Endodermal cell (in vitro differentiated cells): ENCODE results near the gene TUBB. TPM values are rescaled to one million over a fixed set of nuclear protein-coding genes. Genes with fewer than 3 reads are reported as not detected.

Experiments
- DNase-seq: peaks from one replicate; pipeline ENCODE4 v3.0.0-alpha.2; 2017
- H3K27ac ChIP-seq: 2 replicates; pipeline ENCODE4 v1.5.1; 2013; ENCODE audit warnings: mild to moderate bottlenecking, low read depth, low read length, moderate library complexity
- H3K27me3 ChIP-seq: 2 replicates; pipeline ENCODE4 v1.6.1; 2013; ENCODE audit warnings: mild to moderate bottlenecking, low read length, moderate library complexity; ENCODE audit not compliant: insufficient read depth, control insufficient read depth, poor library complexity, severe bottlenecking
- H3K36me3 ChIP-seq: 2 replicates; pipeline ENCODE4 v1.7.0; 2013; ENCODE audit warnings: mild to moderate bottlenecking, low read length, moderate library complexity; ENCODE audit not compliant: control insufficient read depth, insufficient read depth
- H3K4me1 ChIP-seq: one replicate; pipeline ENCODE4 v1.7.0; 2013; ENCODE audit warnings: low read length; ENCODE audit not compliant: control insufficient read depth, insufficient read depth
- H3K4me3 ChIP-seq: 2 replicates; pipeline ENCODE4 v1.5.1; 2013; ENCODE audit warnings: mild to moderate bottlenecking, low read length, moderate library complexity
- H3K9ac ChIP-seq: 2 replicates; pipeline ENCODE4 v1.6.1; 2013; ENCODE audit warnings: mild to moderate bottlenecking, low read length, moderate library complexity; ENCODE audit not compliant: poor library complexity, severe bottlenecking; ENCODE audit errors: extremely low read depth
- H3K9me3 ChIP-seq: 2 replicates; pipeline ENCODE4 v1.6.1; 2013; ENCODE audit warnings: mild to moderate bottlenecking, low read length, moderate library complexity; ENCODE audit not compliant: control insufficient read depth
- H3K27ac Mint-ChIP-seq: 2 replicates; pipeline ENCODE4 v1.8.0; 2020; ENCODE audit warnings: mixed read lengths
- H3K27me3 Mint-ChIP-seq: 2 replicates; pipeline ENCODE4 v1.8.0; 2021; ENCODE audit warnings: mild to moderate bottlenecking, mixed read lengths; ENCODE audit not compliant: insufficient read depth
- H3K36me3 Mint-ChIP-seq: 2 replicates; pipeline ENCODE4 v1.8.0; 2020; ENCODE audit warnings: low read depth, mixed read lengths
- H3K4me1 Mint-ChIP-seq: 2 replicates; pipeline ENCODE4 v1.8.0; 2020; ENCODE audit warnings: mixed read lengths
- H3K4me3 Mint-ChIP-seq: 2 replicates; pipeline ENCODE4 v1.8.0; 2020; ENCODE audit warnings: mild to moderate bottlenecking, moderate library complexity, mixed read lengths
- H3K9me3 Mint-ChIP-seq: 2 replicates; pipeline ENCODE4 v1.8.0; 2020; ENCODE audit warnings: mild to moderate bottlenecking, mixed read lengths
- CTCF ChIP-seq: fragments of 200-600 bp; sonication (generic); conservative IDR thresholded peaks from 2 replicates; pipeline ENCODE4 v1.5.0; 2021; ENCODE audit warnings: antibody characterized with exemption, mild to moderate bottlenecking
- WGBS, 2 experiments: methylation state at CpG; one replicate each; pipeline versions ENCODE4 v1.1.5 to v1.1.7; 2013; ENCODE audit warnings: missing lambda C conversion rate in 2 of 2, mixed read lengths in 1 of 2; ENCODE audit not compliant: insufficient coverage in 1 of 2, insufficient read length in 1 of 2; 5-methylcytosine and 5-hydroxymethylcytosine counted together
- total RNA-seq, 2 donors: library from RNA; stranded (reverse); fragmentation: NEBNext Ultra II Directional in 1 of 2; extraction: Animal tissue kit (Norgen Biotek cat#: 25700) in 1 of 2; gene quantifications; 2 replicates in 1 of 2; 3 replicates in 1 of 2; pipeline ENCODE4 v1.2.1, GENCODE V29; 2021

The TUBB gene
- total RNA-seq, 2 donors from 2014 or later: 1,504 to 1,815 TPM

GRCh38 chr6:30687659-30688431, 32.3 kb upstream of the TUBB start:
- Histone ChIP-seq H3K9me3 (no peaks in the 10 kb centered on the region), H3K9ac (peak overlapping the region; percentile 66), H3K27ac (peak overlapping the region; percentile 97), H3K4me1 (peaks cover 10% of the 10 kb centered on the region), H3K36me3 (peaks cover 5% of the 10 kb centered on the region), H3K27me3 (no peaks in the 10 kb centered on the region), H3K4me3 (peak overlapping the region; percentile 95)
- peaks cover 12% of the 10 kb centered on the region for H3K36me3 Mint-ChIP-seq
- H3K27me3 Mint-ChIP-seq: no peaks in the 10 kb centered on the region
- peak; percentile 11 for TF ChIP-seq CTCF
- H3K9me3 Mint-ChIP-seq: no peaks in the 10 kb centered on the region
- DNase-seq: no peak
- peaks cover 59% of the 10 kb centered on the region for H3K4me1 Mint-ChIP-seq
- 18 to 62% methylated on average over 5 to 22 of the region's 22 CpGs for WGBS, 2 experiments
- peak overlapping the region; percentile 75 for H3K4me3 Mint-ChIP-seq
- H3K27ac Mint-ChIP-seq: peak overlapping the region; percentile 88

DNA sequence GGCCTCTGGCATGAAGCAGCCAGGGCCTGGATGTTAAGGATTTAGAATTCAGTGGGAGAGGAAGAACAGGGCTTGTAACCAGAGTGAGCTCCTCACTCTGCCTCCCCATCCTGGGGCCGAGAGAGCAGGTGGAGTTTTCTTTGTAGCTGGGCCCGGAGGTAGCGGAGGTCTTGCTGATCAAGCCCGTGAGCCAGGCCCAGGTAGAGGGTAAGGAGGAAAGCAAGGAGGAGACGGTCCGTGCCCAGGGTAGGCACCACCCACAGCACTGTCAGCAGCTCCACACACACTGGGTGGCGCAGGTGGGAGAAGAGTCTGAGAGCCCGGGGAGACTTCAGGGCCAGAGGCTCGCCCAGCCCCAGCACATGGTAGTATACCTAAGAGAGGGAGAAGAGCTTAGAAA, 31.6 kb upstream of the TUBB start:
- no peak for TF ChIP-seq CTCF
- peaks cover 3% of the 10 kb centered on the region for H3K36me3 ChIP-seq
- no peak overlapping the region for H3K9ac ChIP-seq
- WGBS, 2 experiments: 96% methylated on average over 9 of the region's 9 CpGs; no CpG with 5 or more reads in 1 of the 2 experiments
- Mint-ChIP-seq H3K27me3 (no peaks in the 10 kb centered on the region), H3K27ac (no peak overlapping the region), H3K36me3 (peaks cover 12% of the 10 kb centered on the region), H3K4me3 (peak overlapping the region; percentile 75), H3K9me3 (no peaks in the 10 kb centered on the region), H3K4me1 (peaks cover 52% of the 10 kb centered on the region)
- no peaks in the 10 kb centered on the region for H3K9me3 ChIP-seq
- H3K4me1 ChIP-seq: peaks cover 6% of the 10 kb centered on the region
- H3K27me3 ChIP-seq: no peaks in the 10 kb centered on the region
- H3K4me3 ChIP-seq: peak overlapping the region; percentile 95
- no peak for DNase-seq
- no peak overlapping the region for H3K27ac ChIP-seq

GRCh38 chr6:30689022-30689865, 30.9 kb upstream of the TUBB start:
- peaks cover 12% of the 10 kb centered on the region for H3K36me3 Mint-ChIP-seq
- H3K4me3 Mint-ChIP-seq: peak overlapping the region; percentile 78
- H3K27ac Mint-ChIP-seq: no peak overlapping the region
- TF ChIP-seq CTCF: no peak
- no peaks in the 10 kb centered on the region for H3K9me3 Mint-ChIP-seq
- Histone ChIP-seq H3K9me3 (no peaks in the 10 kb centered on the region), H3K36me3 (peaks cover 3% of the 10 kb centered on the region), H3K4me1 (peaks cover 6% of the 10 kb centered on the region), H3K27me3 (no peaks in the 10 kb centered on the region), H3K27ac (no peak overlapping the region), H3K9ac (no peak overlapping the region), H3K4me3 (peak overlapping the region; percentile 94)
- peaks cover 45% of the 10 kb centered on the region for H3K4me1 Mint-ChIP-seq
- WGBS, 2 experiments: 93 to 95% methylated on average over 6 to 11 of the region's 11 CpGs
- no peaks in the 10 kb centered on the region for H3K27me3 Mint-ChIP-seq
- no peak for DNase-seq
